ENCODE data around the gene PLLP. TPM values are rescaled to one million over a fixed set of nuclear protein-coding genes. Genes with fewer than 3 reads are reported as not detected.

Gene PLLP
- total and polyA plus RNA-seq, 2 donors (not counting 1 experiment from before 2014, with no cell fraction given), result 0.15 TPM; not detected in 1

DNA sequence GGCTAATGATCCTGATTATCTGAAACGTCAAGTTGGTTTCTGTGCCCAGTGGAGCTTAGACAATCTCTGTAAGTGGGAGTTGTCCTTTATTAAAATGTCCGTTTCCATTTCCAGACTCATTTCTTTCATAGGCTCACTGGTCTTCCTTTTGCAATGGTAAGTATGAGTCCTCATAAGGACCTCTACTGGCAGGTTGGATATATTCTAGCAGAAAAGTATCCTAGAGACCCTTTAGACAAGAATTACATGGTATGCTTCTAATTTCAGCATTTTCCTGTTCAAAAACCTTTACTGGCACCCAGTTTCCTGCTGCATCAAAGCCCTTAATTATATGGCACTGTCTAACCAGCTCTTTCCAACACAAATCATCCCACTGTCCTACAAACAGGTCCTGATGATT is 67.5 kb downstream of the PLLP start:
- TF ChIP-seq, protein P1, sequence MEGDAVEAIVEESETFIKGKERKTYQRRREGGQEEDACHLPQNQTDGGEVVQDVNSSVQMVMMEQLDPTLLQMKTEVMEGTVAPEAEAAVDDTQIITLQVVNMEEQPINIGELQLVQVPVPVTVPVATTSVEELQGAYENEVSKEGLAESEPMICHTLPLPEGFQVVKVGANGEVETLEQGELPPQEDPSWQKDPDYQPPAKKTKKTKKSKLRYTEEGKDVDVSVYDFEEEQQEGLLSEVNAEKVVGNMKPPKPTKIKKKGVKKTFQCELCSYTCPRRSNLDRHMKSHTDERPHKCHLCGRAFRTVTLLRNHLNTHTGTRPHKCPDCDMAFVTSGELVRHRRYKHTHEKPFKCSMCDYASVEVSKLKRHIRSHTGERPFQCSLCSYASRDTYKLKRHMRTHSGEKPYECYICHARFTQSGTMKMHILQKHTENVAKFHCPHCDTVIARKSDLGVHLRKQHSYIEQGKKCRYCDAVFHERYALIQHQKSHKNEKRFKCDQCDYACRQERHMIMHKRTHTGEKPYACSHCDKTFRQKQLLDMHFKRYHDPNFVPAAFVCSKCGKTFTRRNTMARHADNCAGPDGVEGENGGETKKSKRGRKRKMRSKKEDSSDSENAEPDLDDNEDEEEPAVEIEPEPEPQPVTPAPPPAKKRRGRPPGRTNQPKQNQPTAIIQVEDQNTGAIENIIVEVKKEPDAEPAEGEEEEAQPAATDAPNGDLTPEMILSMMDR (IDR thresholded peaks at IDR 0.05), result no peak
- TF ChIP-seq EZH2 (IDR thresholded peaks at IDR 0.05; ENCODE audit: borderline replicate concordance, insufficient read depth, low read depth, low read length, poor library complexity, severe bottlenecking), result no peak
- no CpG with 5 or more reads among the region's 2 CpGs for WGBS (ENCODE audit: insufficient coverage)
- POLR2A ChIA-PET, result no interaction called here
- no peak for DNase-seq
- Mint-ChIP-seq H3K27ac (no peak overlapping the region), H3K27me3 (no peaks in the 10 kb centered on the region), H3K9me3 (ENCODE audit: insufficient read depth) (peaks cover 22% of the 10 kb centered on the region), H3K4me3 (no peak overlapping the region), H3K4me1 (no peaks in the 10 kb centered on the region)
- H2AFZ ChIP-seq (ENCODE audit: insufficient read depth, low read depth, low read length, poor library complexity, severe bottlenecking), result no peak overlapping the region
- intact Hi-C loops (cut with micrococcal nuclease), result no loop called here
- no peak overlapping the region for H3K27ac ChIP-seq (ENCODE audit: low read length in 2 of 2)
- CTCF ChIA-PET, result no interaction called here
- no peak overlapping the region for H3K9ac ChIP-seq (ENCODE audit: low read length)
- no peaks in the 10 kb centered on the region for H3K27me3 ChIP-seq (replicated peaks in 1 of 4; ENCODE audit: control extremely low read depth in 1 of 4, control insufficient read depth in 3 of 4, insufficient read depth in 4 of 4, low read length in 3 of 4)
- no peak overlapping the region for H3K4me3 ChIP-seq (ENCODE audit: control extremely low read depth in 1 of 5, extremely low read depth in 1 of 5, insufficient read depth in 1 of 5, low read depth in 2 of 5, low read length in 4 of 5)
- peaks cover 37 to 85% of the 10 kb centered on the region in 2 experiments for H3K36me3 ChIP-seq (replicated peaks in 1 of 2; ENCODE audit: control extremely low read depth in 1 of 2, control insufficient read depth in 1 of 2, extremely low read depth in 1 of 2, insufficient read depth in 2 of 2, low read length in 1 of 2)
- H3K4me2 ChIP-seq (replicated peaks; ENCODE audit: low read depth, low read length, poor library complexity, severe bottlenecking), result no peak overlapping the region
- no peaks in the 10 kb centered on the region for H3K79me2 ChIP-seq (ENCODE audit: control insufficient read depth, insufficient read depth, low read length)
- peaks cover 9 to 19% (median 12%) of the 10 kb centered on the region in 3 donors for H3K9me3 ChIP-seq (ENCODE audit: control extremely low read depth in 1 of 3, control insufficient read depth in 2 of 3, insufficient read depth in 1 of 3, low read length in 2 of 3)
- ATAC-seq (ENCODE audit: low read depth), result no peak
- H3K4me1 ChIP-seq (ENCODE audit: control insufficient read depth in 2 of 2, insufficient read depth in 2 of 2, low read length in 2 of 2), result no peaks in the 10 kb centered on the region
- no peaks in the 10 kb centered on the region for H4K20me1 ChIP-seq (ENCODE audit: control insufficient read depth, insufficient read depth, low read length, poor library complexity, severe bottlenecking)

DNA sequence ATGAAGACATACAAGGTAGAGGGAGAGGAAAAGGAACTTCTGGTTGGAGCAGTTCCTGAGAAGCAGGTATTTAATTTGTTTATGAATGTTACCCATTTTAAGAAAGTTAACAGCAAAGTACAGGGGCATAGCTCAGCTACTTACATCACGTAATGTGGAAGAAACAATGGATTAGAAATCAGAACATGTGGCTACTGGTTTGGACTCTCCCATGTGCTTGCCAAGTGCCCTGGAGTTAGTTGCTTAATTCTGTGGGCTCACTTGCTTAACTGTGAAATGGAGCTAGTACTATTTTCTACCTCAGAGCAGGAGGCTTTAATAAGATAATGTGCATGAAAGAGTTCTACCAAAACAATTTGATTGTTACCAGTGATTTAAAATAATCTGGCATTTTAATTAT is 71.0 kb downstream of the PLLP start:
- CTCF ChIA-PET, result no interaction called here
- Mint-ChIP-seq H3K9me3 (ENCODE audit: insufficient read depth) (peaks cover 15% of the 10 kb centered on the region), H3K4me1 (no peaks in the 10 kb centered on the region), H3K27ac (no peak overlapping the region), H3K4me3 (no peak overlapping the region), H3K27me3 (no peaks in the 10 kb centered on the region)
- WGBS (ENCODE audit: insufficient coverage), result no CpG with 5 or more reads among the region's 1 CpG
- no peak overlapping the region for H2AFZ ChIP-seq (ENCODE audit: insufficient read depth, low read depth, low read length, poor library complexity, severe bottlenecking)
- H4K20me1 ChIP-seq (ENCODE audit: control insufficient read depth, insufficient read depth, low read length, poor library complexity, severe bottlenecking), result no peaks in the 10 kb centered on the region
- H3K4me3 ChIP-seq (ENCODE audit: control extremely low read depth in 1 of 5, extremely low read depth in 1 of 5, insufficient read depth in 1 of 5, low read depth in 2 of 5, low read length in 4 of 5), result no peak overlapping the region
- DNase-seq (no peak), ATAC-seq (ENCODE audit: low read depth) (no peak)
- H3K27ac ChIP-seq (ENCODE audit: low read length in 2 of 2), result no peak overlapping the region
- H3K4me2 ChIP-seq (replicated peaks; ENCODE audit: low read depth, low read length, poor library complexity, severe bottlenecking), result no peak overlapping the region
- H3K4me1 ChIP-seq (ENCODE audit: control insufficient read depth in 2 of 2, insufficient read depth in 2 of 2, low read length in 2 of 2), result no peaks in the 10 kb centered on the region
- H3K36me3 ChIP-seq (replicated peaks in 1 of 2; ENCODE audit: control extremely low read depth in 1 of 2, control insufficient read depth in 1 of 2, extremely low read depth in 1 of 2, insufficient read depth in 2 of 2, low read length in 1 of 2), result peaks cover 34 to 80% of the 10 kb centered on the region in 2 experiments
- H3K79me2 ChIP-seq (ENCODE audit: control insufficient read depth, insufficient read depth, low read length), result no peaks in the 10 kb centered on the region
- no peak for TF ChIP-seq EZH2 (IDR thresholded peaks at IDR 0.05; ENCODE audit: borderline replicate concordance, insufficient read depth, low read depth, low read length, poor library complexity, severe bottlenecking)
- TF ChIP-seq, protein P1 (IDR thresholded peaks at IDR 0.05), result no peak
- no peaks in the 10 kb centered on the region for H3K27me3 ChIP-seq (replicated peaks in 1 of 4; ENCODE audit: control extremely low read depth in 1 of 4, control insufficient read depth in 3 of 4, insufficient read depth in 4 of 4, low read length in 3 of 4)
- no peak overlapping the region for H3K9ac ChIP-seq (ENCODE audit: low read length)
- peaks cover 9 to 19% (median 12%) of the 10 kb centered on the region in 3 donors for H3K9me3 ChIP-seq (ENCODE audit: control extremely low read depth in 1 of 3, control insufficient read depth in 2 of 3, insufficient read depth in 1 of 3, low read length in 2 of 3)
- POLR2A ChIA-PET, result no interaction called here
- intact Hi-C loops (cut with micrococcal nuclease), result no loop called here
